Lower lobe of right lung (tissue), 2 donors: ENCODE results near the gene ATP12A. TPM values are rescaled to one million over a fixed set of nuclear protein-coding genes. Genes with fewer than 3 reads are reported as not detected.

Source experiments
- ATAC-seq, 2 donors: fragments of 200-7000 bp; cut with Tn5 transposase; one replicate each; pipeline ENCODE4 v1.9.1; 2020 to 2022; ENCODE audit warnings: mild to moderate bottlenecking in 2 of 2, moderate library complexity in 2 of 2
- DNase-seq: peaks from one replicate; pipeline ENCODE4 v3.0.0-alpha.2; 2020
- H3K27ac ChIP-seq: fragments of 200-600 bp; one replicate; pipeline ENCODE4 v1.8.0; 2022
- H3K27me3 ChIP-seq: fragments of 200-600 bp; one replicate; pipeline ENCODE4 v1.8.0; 2022; ENCODE audit warnings: low read depth
- H3K36me3 ChIP-seq: fragments of 200-600 bp; one replicate; pipeline ENCODE4 v1.8.0; 2022; ENCODE audit warnings: mild to moderate bottlenecking
- H3K4me1 ChIP-seq: fragments of 200-600 bp; one replicate; pipeline ENCODE4 v1.8.0; 2022
- H3K4me3 ChIP-seq: fragments of 200-600 bp; one replicate; pipeline ENCODE4 v1.8.0; 2022; ENCODE audit warnings: mild to moderate bottlenecking
- H3K9me3 ChIP-seq: fragments of 200-600 bp; one replicate; pipeline ENCODE4 v1.8.0; 2022
- CTCF ChIP-seq: fragments of 200-600 bp; IDR thresholded peaks from one replicate; pipeline ENCODE4 v1.8.0; 2022; ENCODE audit warnings: antibody characterized with exemption, mild to moderate bottlenecking
- intact Hi-C: fragments of 100-400 bp; cut with DNase I; formaldehyde crosslinking; loops from one replicate; pipeline ENCODE4 v1.11.0; 2022
- total RNA-seq: library from RNA; stranded (reverse); fragmentation: NEBNext Ultra II Directional; extraction: Animal tissue kit (Norgen Biotek cat#: 25700); gene quantifications from one replicate; pipeline ENCODE4 v1.2.1, GENCODE V29; 2021
- donor health status: DM: no; HTN: yes; CAD: no; lungs with severe emphysema.

Gene ATP12A
- total RNA-seq, 1 donor from 2014 or later: 1.3 TPM

GRCh38 chr13:24745861-24746617 lies 65.8 kb downstream of the ATP12A start:
- DNase-seq (no peak), ATAC-seq (no peak)
- Histone ChIP-seq H3K4me1 (peaks cover 9% of the 10 kb centered on the region), H3K36me3 (no peaks in the 10 kb centered on the region), H3K27me3 (peaks cover 55% of the 10 kb centered on the region), H3K4me3 (no peak overlapping the region), H3K9me3 (no peaks in the 10 kb centered on the region), H3K27ac (no peak overlapping the region)
- intact Hi-C loops: no loop called here
- no peak for TF ChIP-seq CTCF

GRCh38 chr13:24746618-24747247 lies 66.5 kb downstream of the ATP12A start:
- ATAC-seq (peak in 1 of 2 donors; percentile 31), DNase-seq (no peak)

GRCh38 chr13:24747248-24748060 lies 67.2 kb downstream of the ATP12A start:
- no peak for TF ChIP-seq CTCF
- intact Hi-C loops: no loop called here
- Histone ChIP-seq H3K27ac (no peak overlapping the region), H3K4me1 (peaks cover 9% of the 10 kb centered on the region), H3K36me3 (no peaks in the 10 kb centered on the region), H3K9me3 (no peaks in the 10 kb centered on the region), H3K4me3 (peak overlapping the region; percentile 42), H3K27me3 (peaks cover 55% of the 10 kb centered on the region)
- no peak for DNase-seq
- peak; percentile 31 to 32 for ATAC-seq

More at GRCh38 chr13:24746618-24747247, 66.5 kb downstream of the ATP12A start:
- Histone ChIP-seq H3K9me3 (no peaks in the 10 kb centered on the region), H3K27ac (no peak overlapping the region), H3K36me3 (no peaks in the 10 kb centered on the region), H3K27me3 (peaks cover 55% of the 10 kb centered on the region), H3K4me1 (peaks cover 9% of the 10 kb centered on the region), H3K4me3 (peak overlapping the region; percentile 42)
- no peak for TF ChIP-seq CTCF
- intact Hi-C loops: no loop called here

GRCh38 chr13:24748061-24748400 lies 67.8 kb downstream of the ATP12A start:
- intact Hi-C loops: no loop called here
- H3K9me3 ChIP-seq: no peaks in the 10 kb centered on the region
- H3K27me3 ChIP-seq: peaks cover 55% of the 10 kb centered on the region
- no peaks in the 10 kb centered on the region for H3K36me3 ChIP-seq
- peak overlapping the region; percentile 42 for H3K4me3 ChIP-seq
- DNase-seq (no peak), ATAC-seq (no peak)
- peaks cover 9% of the 10 kb centered on the region for H3K4me1 ChIP-seq
- TF ChIP-seq CTCF: no peak
- H3K27ac ChIP-seq: no peak overlapping the region

GRCh38 chr13:24759197-24759596 lies 79.0 kb downstream of the ATP12A start:
- Histone ChIP-seq H3K9me3 (no peaks in the 10 kb centered on the region), H3K36me3 (no peaks in the 10 kb centered on the region), H3K4me1 (no peaks in the 10 kb centered on the region), H3K27ac (no peak overlapping the region), H3K27me3 (no peaks in the 10 kb centered on the region), H3K4me3 (no peak overlapping the region)
- intact Hi-C loops: no loop called here
- ATAC-seq (no peak), DNase-seq (no peak)
- TF ChIP-seq CTCF: no peak

Other genes starting within 250 kb of the ATP12A start
- gene PARP4, start 167.6 kb upstream of the ATP12A start, total RNA-seq: 89.4 TPM
- gene RNF17, start 83.8 kb downstream of the ATP12A start, total RNA-seq: not detected